ENCODE results near the gene TAF6.

DNA sequence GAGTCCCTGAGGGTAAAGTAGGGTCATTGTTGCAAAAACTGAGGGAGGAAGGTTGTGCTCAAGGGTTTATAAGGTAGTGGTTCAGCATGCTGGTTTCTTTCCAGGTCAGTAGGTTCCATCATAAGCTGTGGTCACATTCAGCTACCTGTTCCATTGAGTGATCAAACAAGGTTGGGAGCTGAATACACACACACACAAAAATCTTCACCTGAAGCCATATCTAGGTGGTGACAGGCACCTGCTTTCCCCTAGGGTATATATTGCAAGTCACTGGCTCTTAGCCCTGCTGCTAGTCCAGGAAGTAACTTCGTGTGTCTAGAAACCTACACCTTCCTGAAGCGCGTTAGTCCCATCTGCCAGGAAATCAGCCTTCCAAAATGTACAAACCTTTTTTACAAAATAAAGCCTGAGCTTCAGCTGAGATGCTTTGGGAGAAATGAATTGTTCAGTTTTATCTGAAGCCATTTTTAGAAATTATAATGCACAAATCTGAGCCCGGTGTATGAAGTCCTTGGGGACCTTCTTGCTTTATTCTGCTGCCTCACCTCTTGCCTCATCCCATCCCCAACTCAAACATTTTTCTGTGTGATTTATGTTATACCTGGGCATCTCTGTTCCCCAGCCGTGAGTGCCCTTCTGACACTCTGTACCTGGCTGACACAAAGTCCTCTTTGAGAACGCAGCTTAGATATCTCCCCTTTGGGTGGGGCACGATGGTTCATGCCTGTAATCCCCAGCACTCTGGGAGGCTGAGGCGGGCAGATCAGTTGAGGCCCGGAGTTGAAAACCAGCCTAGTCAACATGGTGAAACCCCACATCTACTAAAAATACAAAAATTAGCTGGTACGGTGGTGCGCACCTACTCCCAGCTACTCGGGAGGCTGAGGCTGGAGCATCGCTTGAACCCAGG is 18.9 kb upstream of the TAF6 start:
- TF ChIP-seq POLR2A (IDR thresholded peaks at IDR 0.05; ENCODE audit: low read length) (no peak), GATA1 (IDR thresholded peaks at IDR 0.05; ENCODE audit: low read depth, low read length) (no peak)

All from erythroblast (primary cell).